NCI-H1436 treated with DMSO at 0.1 percent for 48 hours (cell line): ENCODE measurements around the gene MAML2.

Source experiments
- DNase-seq: peaks from one replicate; lab custom pipeline; 2025; lab: John Stamatoyannopoulos, UW

MAML2 gene

GRCh38 chr11:96339706-96340554, 3.1 kb downstream of the MAML2 start:
- no peak for DNase-seq

GRCh38 chr11:96338910-96339705, 3.9 kb downstream of the MAML2 start:
- no peak for DNase-seq

- no peak for DNase-seq
Measured at GRCh38 chr11:96337541-96338431, 5.2 kb downstream of the MAML2 start.

- no peak for DNase-seq
Measured at GRCh38 chr11:96335388-96335787, 7.6 kb downstream of the MAML2 start.

GRCh38 chr11:96334219-96334618, 8.8 kb downstream of the MAML2 start:
- DNase-seq = no peak

GRCh38 chr11:96333191-96333719, 9.7 kb downstream of the MAML2 start:
- DNase-seq = no peak

- no peak for DNase-seq
Measured at GRCh38 chr11:96332126-96332771, 10.7 kb downstream of the MAML2 start.

- no peak for DNase-seq
Measured at GRCh38 chr11:96331699-96332116, 11.3 kb downstream of the MAML2 start.

GRCh38 chr11:96330511-96330859, 12.5 kb downstream of the MAML2 start:
- DNase-seq = no peak

- DNase-seq = no peak
Measured at GRCh38 chr11:96329855-96330510, 13.0 kb downstream of the MAML2 start.

- DNase-seq = no peak
Measured at GRCh38 chr11:96329419-96329818, 13.6 kb downstream of the MAML2 start.

- no peak for DNase-seq
Measured at GRCh38 chr11:96328395-96329010, 14.5 kb downstream of the MAML2 start.

GRCh38 chr11:96326959-96327358, 16.0 kb downstream of the MAML2 start:
- DNase-seq = no peak

- no peak for DNase-seq
Measured at GRCh38 chr11:96324912-96325311, 18.1 kb downstream of the MAML2 start.

- no peak for DNase-seq
Measured at GRCh38 chr11:96323642-96323985, 19.4 kb downstream of the MAML2 start.

GRCh38 chr11:96322775-96323641, 20.0 kb downstream of the MAML2 start:
- DNase-seq = no peak

GRCh38 chr11:96321091-96321490, 21.9 kb downstream of the MAML2 start:
- no peak for DNase-seq

GRCh38 chr11:96319898-96320656, 22.9 kb downstream of the MAML2 start:
- DNase-seq = no peak

GRCh38 chr11:96318850-96319249, 24.1 kb downstream of the MAML2 start:
- DNase-seq = no peak
